Fibroblast of villous mesenchyme (primary cell): ENCODE results near the gene FTO. TPM values are rescaled to one million over a fixed set of nuclear protein-coding genes. Genes with fewer than 3 reads are reported as not detected.
"Not testable (repeated sequence)": the region's sequence is repeated elsewhere in the genome, so short reads cannot be mapped to it uniquely, and the experiment has no call there.

ENCODE experiments used
- DNase-seq: peaks from one replicate; pipeline ENCODE4 v3.0.0-alpha.2; 2010; ENCODE audit warnings: low read depth
- H3K4me3 ChIP-seq: 2 replicates; pipeline ENCODE4 v1.5.1; 2011; ENCODE audit warnings: low read depth, mild to moderate bottlenecking, low read length
- CTCF ChIP-seq: IDR thresholded peaks from 2 replicates; pipeline ENCODE4 v1.5.1; 2012; ENCODE audit warnings: low read depth, mild to moderate bottlenecking, low read length; ENCODE audit not compliant: insufficient read depth
- total RNA-seq: library from RNA; depleted of rRNA; stranded (reverse); fragments of >200 nt; gene quantifications from 2 replicates; pipeline ENCODE4 v1.2.3, GENCODE V29; 2012

The FTO gene
- total RNA-seq, 1 donor, result 157 TPM

GRCh38 chr16:53668869-53669268 lies 35.1 kb upstream of the FTO start:
- peak; percentile 19 for DNase-seq
- H3K4me3 ChIP-seq, result no peak overlapping the region
- no peak for TF ChIP-seq CTCF

GRCh38 chr16:53672461-53672860 lies 31.5 kb upstream of the FTO start:
- peak; percentile 77 for DNase-seq
- H3K4me3 ChIP-seq, result no peak overlapping the region
- no peak for TF ChIP-seq CTCF

GRCh38 chr16:53673189-53673588 lies 30.8 kb upstream of the FTO start:
- H3K4me3 ChIP-seq, result no peak overlapping the region
- no peak for DNase-seq
- TF ChIP-seq CTCF, result no peak

DNA sequence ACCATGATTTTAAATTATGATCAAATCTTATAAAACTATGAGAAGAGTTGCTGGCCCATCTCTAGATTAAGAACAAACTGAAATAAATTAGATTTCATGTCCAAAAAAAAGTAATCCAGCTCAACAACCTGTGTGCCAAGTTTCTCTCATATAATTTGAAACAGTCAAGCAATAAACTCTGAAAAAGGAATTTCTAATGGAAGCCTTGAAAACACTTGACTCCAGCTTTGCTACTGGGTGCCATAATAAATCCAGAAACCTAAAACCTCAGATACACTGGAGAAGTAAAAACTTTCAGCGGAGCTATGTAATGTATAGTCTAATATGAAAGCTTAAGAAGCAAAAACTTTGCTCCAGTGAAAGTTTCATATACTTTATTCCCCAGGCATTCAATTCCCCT lies 25.8 kb upstream of the FTO start:
- DNase-seq, result no peak
- no peak for TF ChIP-seq CTCF
- H3K4me3 ChIP-seq, result no peak overlapping the region

DNA sequence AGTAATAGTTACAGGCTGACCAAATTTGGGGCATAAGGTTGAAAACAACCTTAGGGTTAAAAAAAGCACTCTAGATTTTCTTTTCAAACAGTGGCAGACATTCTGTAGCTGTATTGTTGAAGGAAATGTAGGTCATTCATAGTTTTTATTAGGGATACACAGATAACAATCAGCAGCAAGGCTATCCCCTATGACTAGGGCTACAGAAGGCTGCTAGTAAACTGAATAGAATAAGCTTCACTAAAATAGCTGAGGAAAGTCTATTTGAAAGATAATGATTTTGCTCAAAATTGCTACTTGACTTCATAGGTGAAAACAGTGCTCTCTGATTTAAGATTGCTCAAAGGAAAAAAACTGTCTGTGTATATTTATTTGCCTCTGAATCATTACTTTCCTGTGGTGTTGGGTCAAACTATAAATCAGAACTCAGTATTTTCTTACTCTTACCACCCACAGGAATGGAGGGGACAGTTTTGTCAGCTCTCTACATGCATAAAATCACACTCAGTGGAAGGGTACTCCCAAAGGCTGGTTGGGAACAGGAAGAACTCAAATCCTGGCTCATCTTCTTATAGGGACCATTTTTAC lies 25.1 kb upstream of the FTO start:
- H3K4me3 ChIP-seq, result no peak overlapping the region
- DNase-seq, result peak; percentile 38
- no peak for TF ChIP-seq CTCF

DNA sequence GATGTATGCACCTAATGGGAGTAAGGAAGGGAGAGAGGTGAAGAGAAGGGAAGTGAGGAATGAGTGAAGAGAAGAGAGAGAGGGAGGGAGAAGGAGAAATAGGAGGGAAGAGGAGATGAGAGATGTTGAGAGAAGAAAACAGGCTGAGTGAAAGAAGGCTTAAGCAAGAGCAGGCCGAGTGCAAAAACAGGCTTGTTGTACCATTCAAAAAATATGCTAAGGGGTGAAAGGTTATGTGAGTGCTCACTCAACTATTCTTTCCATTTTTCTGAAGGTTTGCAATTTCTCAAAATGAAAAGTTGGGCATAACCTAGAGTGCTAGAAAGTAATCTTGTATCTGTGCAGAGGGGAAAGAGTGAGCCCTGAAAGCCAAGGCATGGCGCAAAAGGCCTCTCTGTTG lies 23.2 kb upstream of the FTO start:
- DNase-seq, result no peak
- no peak for TF ChIP-seq CTCF
- no peak overlapping the region for H3K4me3 ChIP-seq

GRCh38 chr16:53681354-53681753 lies 22.6 kb upstream of the FTO start:
- TF ChIP-seq CTCF, result no peak
- H3K4me3 ChIP-seq, result no peak overlapping the region
- DNase-seq, result no peak

DNA sequence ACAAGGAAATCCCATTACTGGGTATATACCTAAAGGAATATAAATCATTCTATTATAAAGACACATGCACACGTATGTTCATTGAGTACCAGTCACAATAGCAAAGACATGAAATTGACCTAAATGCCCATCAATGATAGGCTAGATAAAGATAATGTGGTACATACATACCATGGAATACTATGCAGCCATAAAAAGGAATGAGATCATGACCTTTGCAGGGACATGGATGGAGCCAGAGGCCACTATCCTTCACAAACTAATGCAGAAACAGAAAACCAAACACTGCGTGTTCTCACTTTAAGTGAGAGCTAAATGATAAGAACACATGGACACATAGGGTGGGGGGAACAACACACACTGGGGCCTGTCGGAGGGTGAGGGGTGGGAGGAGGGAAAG lies 18.6 kb upstream of the FTO start:
- not testable (repeated sequence) for DNase-seq, H3K4me3 ChIP-seq
